GM19467 (cell line): Measurements from ENCODE around the gene GPR141.

Experiments used
- ATAC-seq: cut with Tn5 transposase; IDR thresholded peaks from one replicate; pipeline ENCODE4 v1.9.1; 2021; ENCODE audit warnings: mild to moderate bottlenecking, moderate library complexity; ENCODE audit not compliant: unreplicated experiment

GPR141 gene

GRCh38 chr7:37683246-37684120, at the start of gene GPR141:
Gene GPR141, plus strand, starts transcription at chr7:37683766. Its CDS starts 56,628 bp downstream, at chr7:37740394.
- peak; percentile 93 for ATAC-seq

- no peak for ATAC-seq
Measured at GRCh38 chr7:37635346-37635745, 48.2 kb upstream of the GPR141 start.

GRCh38 chr7:37642028-37642540, 41.5 kb upstream of the GPR141 start:
- no peak for ATAC-seq

GRCh38 chr7:37643876-37644275, 39.7 kb upstream of the GPR141 start:
- ATAC-seq: no peak

GRCh38 chr7:37645282-37646050, 38.1 kb upstream of the GPR141 start:
- ATAC-seq: no peak

GRCh38 chr7:37656913-37657530, 26.5 kb upstream of the GPR141 start:
- peak; percentile 95 for ATAC-seq

GRCh38 chr7:37657816-37658215, 25.8 kb upstream of the GPR141 start:
- no peak for ATAC-seq

- no peak for ATAC-seq
Measured at GRCh38 chr7:37659971-37660565, 23.5 kb upstream of the GPR141 start.

GRCh38 chr7:37660614-37661013, 23.0 kb upstream of the GPR141 start:
- no peak for ATAC-seq

GRCh38 chr7:37663693-37664092, 19.9 kb upstream of the GPR141 start:
- ATAC-seq: no peak

- ATAC-seq: no peak
Measured at GRCh38 chr7:37665352-37666022, 18.1 kb upstream of the GPR141 start.

GRCh38 chr7:37666026-37666799, 17.4 kb upstream of the GPR141 start:
- ATAC-seq: no peak

GRCh38 chr7:37669818-37670217, 13.7 kb upstream of the GPR141 start:
- ATAC-seq: no peak

- no peak for ATAC-seq
Measured at GRCh38 chr7:37670436-37670835, 13.1 kb upstream of the GPR141 start.

GRCh38 chr7:37671876-37672275, 11.7 kb upstream of the GPR141 start:
- no peak for ATAC-seq

GRCh38 chr7:37672926-37673325, 10.6 kb upstream of the GPR141 start:
- no peak for ATAC-seq

- ATAC-seq: no peak
Measured at GRCh38 chr7:37673523-37673922, 10.0 kb upstream of the GPR141 start.

GRCh38 chr7:37674531-37674930, 9.0 kb upstream of the GPR141 start:
- ATAC-seq: no peak

GRCh38 chr7:37675749-37676148, 7.8 kb upstream of the GPR141 start:
- ATAC-seq: no peak

- no peak for ATAC-seq
Measured at GRCh38 chr7:37684927-37685326, 1.4 kb downstream of the GPR141 start.
